ENCODE results near the gene MDH2.
"Not testable (repeated sequence)": the region's sequence is repeated elsewhere in the genome, so short reads cannot be mapped to it uniquely, and the experiment has no call there.

Gene MDH2, protein sequence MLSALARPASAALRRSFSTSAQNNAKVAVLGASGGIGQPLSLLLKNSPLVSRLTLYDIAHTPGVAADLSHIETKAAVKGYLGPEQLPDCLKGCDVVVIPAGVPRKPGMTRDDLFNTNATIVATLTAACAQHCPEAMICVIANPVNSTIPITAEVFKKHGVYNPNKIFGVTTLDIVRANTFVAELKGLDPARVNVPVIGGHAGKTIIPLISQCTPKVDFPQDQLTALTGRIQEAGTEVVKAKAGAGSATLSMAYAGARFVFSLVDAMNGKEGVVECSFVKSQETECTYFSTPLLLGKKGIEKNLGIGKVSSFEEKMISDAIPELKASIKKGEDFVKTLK

GRCh38 chr7:76047811-76048667 lies at the start of gene MDH2, which contains the start of gene STYXL1:
Gene MDH2 (plus strand): TSS chr7:76048106. CDS start chr7:76048161, 55 bp downstream.
Gene STYXL1 (minus strand): TSS chr7:76048000. CDS start chr7:76030523, 17,477 bp downstream.
- DNase-seq, result peak; percentile 96

GRCh38 chr7:76000566-76000965 lies 47.3 kb upstream of the MDH2 start:
- DNase-seq, result no peak

DNA sequence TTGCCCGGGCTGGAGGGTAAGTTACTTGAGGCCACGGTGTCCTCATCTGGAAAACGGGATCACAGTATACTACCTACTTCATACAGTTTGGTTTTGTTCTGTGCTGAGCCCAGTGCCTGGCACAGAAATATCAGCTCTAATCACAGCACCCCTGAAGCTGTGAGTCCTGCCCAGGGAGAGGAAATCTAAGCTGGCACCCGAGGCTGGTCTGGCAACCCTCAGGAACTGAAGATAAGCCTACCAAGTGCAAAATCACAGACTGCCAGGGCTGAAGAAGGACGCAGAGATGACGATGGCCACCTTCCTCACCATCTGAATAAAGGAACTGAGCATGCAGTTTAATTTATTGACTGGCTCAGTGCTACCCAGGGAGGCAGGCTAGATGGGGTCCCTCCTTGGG lies 45.8 kb upstream of the MDH2 start:
- no peak for DNase-seq

GRCh38 chr7:76002822-76003221 lies 45.1 kb upstream of the MDH2 start:
- DNase-seq, result no peak

DNA sequence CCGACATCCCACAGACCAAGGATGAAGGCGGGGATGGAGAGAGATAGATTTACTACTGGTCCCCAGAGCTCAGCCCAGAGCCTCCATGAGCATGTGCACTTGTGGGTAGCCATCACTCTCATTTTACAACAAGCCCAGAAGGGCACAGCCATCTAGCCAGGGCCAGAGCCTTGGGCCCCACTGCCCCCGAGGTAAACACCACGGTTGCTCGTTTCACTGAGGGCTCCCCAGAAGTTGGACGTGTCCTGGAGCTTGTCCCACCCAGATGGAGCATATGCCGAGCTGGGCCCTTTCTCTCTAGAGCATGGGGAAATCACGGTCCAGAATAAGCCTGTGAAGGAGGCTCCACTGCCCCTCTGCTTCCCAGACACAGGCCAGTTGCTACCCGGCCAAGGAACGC lies 44.6 kb upstream of the MDH2 start:
- no peak for DNase-seq

DNA sequence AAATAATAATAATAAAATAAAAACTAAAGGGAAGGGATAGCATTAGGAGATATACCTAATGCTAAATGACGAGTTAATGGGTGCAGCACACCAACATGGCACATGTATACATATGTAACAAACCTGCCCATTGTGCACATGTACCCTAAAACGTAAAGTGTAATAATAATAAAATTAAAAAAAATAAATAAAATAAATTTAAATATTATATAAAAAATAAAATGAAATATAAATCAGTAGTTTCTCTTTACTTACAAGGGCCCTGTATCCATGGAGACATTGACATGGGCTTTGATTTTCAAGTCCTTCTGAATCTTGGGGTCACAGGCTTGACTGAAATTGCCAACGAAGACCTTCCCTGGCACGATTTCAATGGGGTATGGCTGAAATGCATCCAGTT lies 42.9 kb upstream of the MDH2 start:
- not testable (repeated sequence) for DNase-seq

DNA sequence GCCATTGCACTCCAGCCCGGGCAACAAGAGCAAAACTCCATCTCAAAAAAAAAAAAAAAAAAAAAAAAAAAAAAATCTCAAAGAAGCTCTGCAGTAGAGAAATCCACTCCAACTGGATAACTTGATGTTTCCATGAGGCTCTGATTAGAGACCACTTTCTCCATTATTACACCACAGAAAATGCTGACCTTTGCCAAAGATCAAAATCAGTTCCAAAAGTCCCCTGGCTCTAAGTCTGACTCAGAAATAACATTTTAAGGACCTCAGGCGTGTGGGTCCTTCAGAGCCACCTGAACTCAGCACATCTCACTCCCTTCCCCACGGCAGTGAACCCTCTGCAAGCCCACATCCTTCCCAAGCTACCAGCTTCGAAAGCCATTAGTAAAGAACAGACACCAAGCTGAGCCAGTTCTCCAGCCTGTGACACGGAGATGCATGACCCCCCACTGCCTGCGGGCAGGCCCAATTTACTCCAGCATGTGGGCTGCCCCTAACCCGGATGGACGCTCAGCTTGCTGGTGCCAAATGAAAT lies 39.7 kb upstream of the MDH2 start:
- no peak for DNase-seq

DNA sequence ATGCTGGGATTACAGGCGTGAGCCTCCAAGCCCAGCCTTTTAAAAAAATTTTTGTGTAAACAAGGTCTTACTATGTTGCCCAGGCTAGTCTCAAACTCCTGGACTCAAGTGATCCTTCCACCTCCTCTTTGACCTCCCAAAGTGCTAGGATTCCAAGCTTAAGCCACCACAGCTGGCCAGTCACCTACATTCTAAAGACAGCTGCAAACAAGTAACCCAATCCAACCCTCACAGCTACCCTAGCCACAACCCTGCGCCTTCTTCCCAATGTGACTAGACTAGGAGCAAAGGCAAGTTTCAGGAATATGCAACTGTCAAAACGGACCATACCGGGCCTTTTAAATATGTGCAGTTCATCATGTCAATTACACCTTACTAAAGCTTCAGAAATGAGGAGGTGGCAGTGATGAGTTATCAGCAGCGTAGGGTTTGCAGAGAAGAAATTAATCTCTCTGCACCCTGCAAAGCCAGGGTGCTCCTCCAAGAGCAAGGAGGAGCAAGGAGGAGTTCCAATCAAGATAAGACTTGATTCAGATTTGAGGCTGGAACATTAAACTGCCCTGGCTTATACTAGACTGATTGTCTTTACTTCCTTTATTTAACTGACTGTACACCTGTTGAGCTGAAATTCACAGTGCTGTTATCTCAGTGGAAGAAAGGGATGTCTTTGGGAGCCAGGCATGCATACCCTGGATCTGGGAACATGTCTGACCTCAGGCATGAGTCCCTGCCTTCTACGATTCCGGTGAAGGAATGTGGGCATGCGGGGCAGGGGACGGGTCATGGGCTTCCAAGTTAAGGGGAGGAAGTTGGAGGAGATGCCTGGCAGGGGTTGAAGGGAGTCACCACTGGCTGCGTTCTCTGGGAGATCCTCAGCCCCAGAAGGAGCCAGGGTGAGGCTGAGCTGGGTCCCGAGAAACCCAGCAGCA lies 38.0 kb upstream of the MDH2 start:
- no peak for DNase-seq

GRCh38 chr7:76011442-76011861 lies 36.5 kb upstream of the MDH2 start:
- DNase-seq, result peak; percentile 52

DNA sequence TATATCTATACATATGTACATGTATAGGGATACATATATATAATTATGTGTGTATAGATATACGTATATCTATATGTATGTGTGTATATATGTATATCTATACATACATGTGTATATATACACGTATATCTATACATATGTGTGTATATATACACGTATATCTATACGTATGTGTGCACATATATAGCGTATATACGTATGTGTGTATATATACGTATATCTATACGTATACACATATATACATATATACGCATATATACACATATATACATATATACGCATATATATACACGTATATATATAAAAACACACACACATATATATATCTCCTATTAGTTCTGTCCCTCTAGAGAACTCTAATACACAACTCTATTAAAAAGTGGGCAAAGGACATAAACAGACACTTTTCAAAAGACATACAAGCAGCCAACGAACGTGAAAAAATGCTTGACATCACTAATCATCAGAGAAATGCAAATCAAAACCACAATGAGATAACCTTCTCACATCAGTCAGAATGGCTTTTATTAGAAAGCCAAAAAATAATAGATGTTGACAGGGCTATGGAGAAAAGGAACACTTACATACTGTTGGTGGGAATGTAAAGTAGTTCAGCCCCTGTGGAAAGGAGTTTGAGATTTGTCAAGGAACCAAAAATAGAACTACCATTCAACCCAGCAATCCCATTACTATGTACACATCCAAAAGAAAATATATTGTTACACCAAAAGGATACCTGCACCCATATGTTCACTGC lies 31.5 kb upstream of the MDH2 start:
- no peak for DNase-seq

DNA sequence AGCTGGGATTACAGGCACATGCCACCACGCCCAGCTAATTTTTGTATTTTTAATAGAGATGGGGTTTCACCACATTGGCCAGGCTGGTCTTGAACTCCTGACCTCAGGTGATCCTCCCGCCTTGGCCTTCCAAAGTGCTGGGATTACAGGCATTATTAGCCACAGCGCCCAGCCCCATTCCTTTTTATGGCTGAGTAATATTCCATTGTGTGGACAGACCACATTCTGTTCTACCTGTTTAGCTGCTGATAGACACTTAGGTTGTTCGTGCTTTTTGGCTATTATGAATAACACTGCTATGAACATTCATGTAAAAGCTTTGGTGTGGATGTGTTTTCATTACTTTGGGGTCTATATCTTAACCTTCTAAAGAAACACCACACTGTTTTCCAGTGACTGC lies 29.4 kb upstream of the MDH2 start:
- DNase-seq, result not testable (repeated sequence)

- peak; percentile 41 for DNase-seq
Measured at GRCh38 chr7:76020031-76020714, 27.7 kb upstream of the MDH2 start.

- no peak for DNase-seq
Measured at GRCh38 chr7:76022026-76022780, 25.7 kb upstream of the MDH2 start.

GRCh38 chr7:76023002-76023401 lies 24.9 kb upstream of the MDH2 start:
- no peak for DNase-seq

- DNase-seq, result not testable (repeated sequence)
Measured at GRCh38 chr7:76029682-76030081, 18.2 kb upstream of the MDH2 start.

- DNase-seq, result no peak
Measured at GRCh38 chr7:76031964-76032363, 15.9 kb upstream of the MDH2 start.

- DNase-seq, result peak; percentile 71
Measured at GRCh38 chr7:76037310-76037709, 10.6 kb upstream of the MDH2 start.

- DNase-seq, result no peak
Measured at GRCh38 chr7:76040126-76040525, 7.8 kb upstream of the MDH2 start.

GRCh38 chr7:76044375-76044865 lies 3.5 kb upstream of the MDH2 start:
- DNase-seq, result no peak

- no peak for DNase-seq
Measured at GRCh38 chr7:76047305-76047810, 548 bp upstream of the MDH2 start.

All from HCEC 1CT (cell line).